Left lung (tissue), 14 donors: ENCODE data around the gene CSRP3. TPM values are rescaled to one million over a fixed set of nuclear protein-coding genes. Genes with fewer than 3 reads are reported as not detected.

Experiments
- ATAC-seq: fragments of 200-7000 bp; cut with Tn5 transposase; one replicate; pipeline ENCODE4 v1.9.1; 2020; ENCODE audit warnings: moderate library complexity
- DNase-seq, 4 donors: peaks; one replicate each; pipeline ENCODE4 v3.0.0-alpha.2; 2013 to 2020
- H3K27ac ChIP-seq, 2 donors: fragments of 200-600 bp; sonication (generic) in 1 of 2; one replicate each; pipeline versions ENCODE4 v1.5.0 to v1.8.0; 2020 to 2021
- H3K27me3 ChIP-seq, 2 donors: fragments of 200-600 bp; sonication (generic) in 1 of 2; one replicate each; pipeline versions ENCODE4 v1.5.0 to v1.8.0; 2020 to 2021
- H3K36me3 ChIP-seq, 2 donors: fragments of 200-600 bp; sonication (generic) in 1 of 2; one replicate each; pipeline versions ENCODE4 v1.5.0 to v1.8.0; 2020 to 2021
- H3K4me1 ChIP-seq, 2 donors: fragments of 200-600 bp; one replicate each; pipeline ENCODE4 v1.8.0; 2021
- H3K4me3 ChIP-seq, 2 donors: fragments of 200-600 bp; sonication (generic) in 1 of 2; one replicate each; pipeline versions ENCODE4 v1.5.0 to v1.8.0; 2020 to 2021; ENCODE audit warnings: mild to moderate bottlenecking in 1 of 2
- H3K9me3 ChIP-seq, 2 donors: fragments of 200-600 bp; sonication (generic) in 1 of 2; one replicate each; pipeline versions ENCODE4 v1.5.0 to v1.8.0; 2020 to 2021
- intact Hi-C, 2 donors: fragments of 100-400 bp; cut with DNase I; formaldehyde crosslinking; loops; one replicate each; pipeline versions ENCODE4 v1.11.2 to v1.14.2; 2022
- long read RNA-seq, 12 donors: library from polyadenylated mRNA in 2 of 12; unstranded in 2 of 12; transcript quantifications; one replicate each; pipeline ENCODE4 v2.0.0 and lab custom pipeline, GENCODE V29; 2019 to 2026
- polyA plus RNA-seq, 6 donors: library from polyadenylated mRNA; unstranded; fragments of 120-200 nt; gene quantifications; one replicate each; pipeline ENCODE4 v1.2.1, GENCODE V29; 2013; ENCODE audit not compliant: insufficient read length in 6 of 6
- total RNA-seq, 2 donors: library from RNA; stranded (reverse); fragmentation: NEBNext Ultra II Directional; extraction: Animal tissue kit (Norgen Biotek cat#: 25700); gene quantifications; one replicate each; pipeline ENCODE4 v1.2.1, GENCODE V29; 2021
- TF ChIP-seq, protein P1 (sequence below), 2 donors: fragments of 200-600 bp; sonication (generic) in 1 of 2; IDR thresholded peaks; one replicate each; pipeline versions ENCODE4 v1.5.0 to v1.8.0; 2021; ENCODE audit warnings: antibody characterized with exemption in 2 of 2
- donor health status: DM: no; HTN: yes; CAD: no.
- donor health status: DM: no; HTN: no; CAD: no.

CSRP3 gene
- under 1 TPM in 1 of 2 donors, not detected in 1; 0.42 TPM for total RNA-seq
- 1 to 10 TPM in 1 of 6 donors, under 1 TPM in 5; 0.23 to 1.4 (median 0.60) TPM for polyA plus RNA-seq
- long read RNA-seq, donor 1: 0 reads
- long read RNA-seq, donor 2, partial matches to known transcripts: 0 of 1 reads
- long read RNA-seq, donor 2, other reads (novel, unspliced or antisense): 0 of 1 reads
- long read RNA-seq, donor 3: 0 reads
- long read RNA-seq, donor 4: 0 reads
- long read RNA-seq, donor 5: 0 reads
- long read RNA-seq, donor 6, partial matches to known transcripts: 0 of 2 reads
- long read RNA-seq, donor 6, other reads (novel, unspliced or antisense): 0 of 2 reads
- long read RNA-seq, donor 7: 0 reads
- long read RNA-seq, donor 8, partial matches to known transcripts: 0 of 1 reads
- long read RNA-seq, donor 8, other reads (novel, unspliced or antisense): 0 of 1 reads
- long read RNA-seq, donor 9, partial matches to known transcripts: 0 of 3 reads
- long read RNA-seq, donor 9, other reads (novel, unspliced or antisense): 0 of 3 reads
- long read RNA-seq, donor 10: 0 reads
- long read RNA-seq, donor 11: 0 reads
- long read RNA-seq, donor 12: 0 reads

DNA sequence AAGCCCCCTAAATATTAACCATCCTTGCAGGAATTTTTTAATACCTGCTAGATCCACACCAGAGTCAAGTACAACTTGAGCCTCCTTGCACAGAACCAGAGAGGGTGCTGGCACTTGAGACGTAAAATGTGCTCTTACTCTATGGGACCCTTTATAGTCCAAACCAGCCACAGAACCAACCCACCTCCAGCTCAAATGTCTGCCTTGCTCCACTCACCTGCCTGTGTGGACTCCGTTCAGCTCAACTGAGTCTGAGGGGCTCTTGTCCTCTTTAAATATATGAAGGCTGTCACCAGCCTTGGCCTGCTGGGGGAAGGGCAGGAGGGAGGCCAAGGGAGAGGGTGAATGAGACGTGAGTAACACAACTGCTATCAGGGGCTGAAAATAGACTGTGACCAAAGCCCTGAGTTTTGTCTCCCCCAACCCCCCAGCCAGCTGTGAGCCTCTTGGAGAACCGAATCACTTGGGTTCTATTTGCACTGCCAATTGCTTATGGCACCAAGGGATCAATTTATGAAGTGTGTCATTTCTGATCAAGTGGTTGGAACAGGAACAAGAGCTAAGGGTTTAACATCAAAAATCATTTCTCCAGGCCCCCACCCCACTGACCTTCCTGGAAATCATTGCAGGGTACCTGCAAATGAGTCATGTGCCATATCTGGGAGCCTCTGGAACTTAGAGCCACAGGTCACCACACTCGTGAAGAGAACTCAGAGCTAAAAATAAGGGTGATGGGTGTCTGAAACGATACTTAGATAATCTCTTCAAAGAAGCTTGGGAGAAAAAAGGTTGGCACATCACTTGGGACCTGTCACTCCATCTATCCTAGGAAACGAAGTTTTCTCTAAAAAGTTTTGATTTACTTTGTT is at the start of gene CSRP3:
Gene CSRP3 (minus strand): TSS at position 247 of the 869 bp plus-strand sequence. CDS start 9,535 bp downstream, outside the sequence.
- H3K4me3 ChIP-seq: no peak within 1 kb of the TSS
- peaks cover 0 to 16% of the 10 kb centered on the region in 2 donors for H3K27me3 ChIP-seq
- H3K9me3 ChIP-seq: no peaks in the 10 kb centered on the region
- H3K4me1 ChIP-seq: no peaks in the 10 kb centered on the region
- H3K36me3 ChIP-seq: no peaks in the 10 kb centered on the region
- ATAC-seq: no peak
- TF ChIP-seq, protein P1, sequence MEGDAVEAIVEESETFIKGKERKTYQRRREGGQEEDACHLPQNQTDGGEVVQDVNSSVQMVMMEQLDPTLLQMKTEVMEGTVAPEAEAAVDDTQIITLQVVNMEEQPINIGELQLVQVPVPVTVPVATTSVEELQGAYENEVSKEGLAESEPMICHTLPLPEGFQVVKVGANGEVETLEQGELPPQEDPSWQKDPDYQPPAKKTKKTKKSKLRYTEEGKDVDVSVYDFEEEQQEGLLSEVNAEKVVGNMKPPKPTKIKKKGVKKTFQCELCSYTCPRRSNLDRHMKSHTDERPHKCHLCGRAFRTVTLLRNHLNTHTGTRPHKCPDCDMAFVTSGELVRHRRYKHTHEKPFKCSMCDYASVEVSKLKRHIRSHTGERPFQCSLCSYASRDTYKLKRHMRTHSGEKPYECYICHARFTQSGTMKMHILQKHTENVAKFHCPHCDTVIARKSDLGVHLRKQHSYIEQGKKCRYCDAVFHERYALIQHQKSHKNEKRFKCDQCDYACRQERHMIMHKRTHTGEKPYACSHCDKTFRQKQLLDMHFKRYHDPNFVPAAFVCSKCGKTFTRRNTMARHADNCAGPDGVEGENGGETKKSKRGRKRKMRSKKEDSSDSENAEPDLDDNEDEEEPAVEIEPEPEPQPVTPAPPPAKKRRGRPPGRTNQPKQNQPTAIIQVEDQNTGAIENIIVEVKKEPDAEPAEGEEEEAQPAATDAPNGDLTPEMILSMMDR (IDR thresholded peaks at IDR 0.05): no peak
- no peak within 1 kb of the TSS for H3K27ac ChIP-seq
- intact Hi-C loops: no loop called here
- DNase-seq: no peak

DNA sequence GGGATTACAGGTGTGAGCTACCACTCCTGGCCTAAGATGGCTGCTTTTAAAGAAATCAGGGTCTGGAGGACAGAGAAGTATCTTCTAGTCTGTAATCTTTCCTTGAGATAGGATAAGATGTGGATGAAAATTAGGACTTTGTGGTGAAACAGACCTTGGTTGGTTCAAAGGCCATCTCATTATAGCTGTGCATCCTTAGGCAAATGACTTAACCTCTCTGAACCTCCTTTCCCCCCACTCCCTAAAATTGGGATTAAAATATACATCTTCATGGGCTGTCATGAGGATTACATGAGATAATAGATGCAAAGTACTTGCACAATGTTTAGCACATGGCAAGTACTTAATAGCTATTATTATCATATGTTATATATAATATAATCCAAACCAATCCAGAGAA is 49.8 kb upstream of the CSRP3 start:
- Histone ChIP-seq H3K4me3 (no peak overlapping the region), H3K27ac (no peak overlapping the region), H3K27me3 (no peaks in the 10 kb centered on the region), H3K4me1 (no peaks in the 10 kb centered on the region), H3K36me3 (no peaks in the 10 kb centered on the region), H3K9me3 (no peaks in the 10 kb centered on the region)
- ATAC-seq: no peak
- DNase-seq: no peak
- intact Hi-C loops: no loop called here
- TF ChIP-seq, protein P1 (IDR thresholded peaks at IDR 0.05): no peak

DNA sequence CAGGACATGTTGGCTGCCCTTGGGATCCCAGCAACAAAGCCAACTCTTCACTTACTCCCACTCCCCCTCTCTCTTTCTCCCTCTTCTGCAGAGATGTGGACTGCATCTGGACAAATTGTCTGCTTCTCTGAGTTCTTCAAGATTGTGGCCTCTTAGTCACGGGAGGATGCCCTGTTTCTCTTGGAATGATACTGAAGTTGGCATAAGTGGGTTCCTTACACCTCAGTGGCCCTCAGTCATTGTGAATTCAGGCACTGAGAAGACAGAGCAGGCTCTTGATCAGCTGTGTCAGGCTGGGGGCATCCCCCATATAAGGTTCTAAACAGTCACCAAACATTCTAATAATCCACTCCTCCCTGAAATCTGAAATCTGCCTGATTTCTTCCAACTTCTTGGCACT is 45.0 kb upstream of the CSRP3 start:
- Histone ChIP-seq H3K4me1 (peaks cover 13 to 24% of the 10 kb centered on the region in 2 donors), H3K9me3 (no peaks in the 10 kb centered on the region), H3K27me3 (peaks cover 9 to 24% of the 10 kb centered on the region in 2 donors), H3K4me3 (no peak overlapping the region), H3K27ac (no peak overlapping the region), H3K36me3 (no peaks in the 10 kb centered on the region)
- TF ChIP-seq, protein P1 (IDR thresholded peaks at IDR 0.05): no peak
- DNase-seq (no peak), ATAC-seq (no peak)
- intact Hi-C loops: no loop called here

DNA sequence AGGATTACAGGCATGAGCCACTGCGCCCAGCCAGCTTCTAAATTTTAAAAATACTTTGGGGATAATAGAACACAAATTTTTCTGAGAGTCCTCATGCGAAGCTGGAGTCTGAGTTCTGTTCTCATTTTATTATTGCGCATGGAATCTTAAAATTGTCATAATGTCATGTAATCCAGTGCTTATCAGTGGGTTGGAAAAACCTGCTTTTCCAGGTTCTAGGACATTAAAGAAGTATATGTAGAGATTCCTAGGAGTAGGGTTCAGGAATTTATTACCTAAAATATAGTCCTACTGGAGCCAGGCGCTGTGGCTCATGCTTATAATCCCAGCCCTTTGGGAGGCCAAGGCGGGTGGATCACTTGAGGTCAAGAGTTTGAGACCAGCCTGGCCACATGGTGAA is 43.6 kb upstream of the CSRP3 start:
- Histone ChIP-seq H3K27ac (no peak overlapping the region), H3K27me3 (peaks cover 15 to 37% of the 10 kb centered on the region in 2 donors), H3K4me1 (peaks cover 15 to 37% of the 10 kb centered on the region in 2 donors), H3K9me3 (no peaks in the 10 kb centered on the region), H3K36me3 (no peaks in the 10 kb centered on the region), H3K4me3 (no peak overlapping the region)
- intact Hi-C loops: no loop called here
- TF ChIP-seq, protein P1 (IDR thresholded peaks at IDR 0.05): no peak
- DNase-seq (no peak), ATAC-seq (no peak)
